ENCODE measurements around the gene GATM. TPM values are rescaled to one million over a fixed set of nuclear protein-coding genes. Genes with fewer than 3 reads are reported as not detected.
"Not testable (repeated sequence)": the region's sequence is repeated elsewhere in the genome, so short reads cannot be mapped to it uniquely, and the experiment has no call there.

GATM gene
- total and polyA plus RNA-seq, 2 donors, result 19.3 to 40.2 TPM

GRCh38 chr15:45331972-45332371, 46.4 kb downstream of the GATM start:
- H3K27ac ChIP-seq (ENCODE audit: low read depth in 1 of 2, low read length in 1 of 2), result no peak overlapping the region
- DNase-seq (ENCODE audit: low read depth in 6 of 9, low spot score in 9 of 9), result no peak
- H3K9me3 ChIP-seq (ENCODE audit: control insufficient read depth in 2 of 2, insufficient read depth in 1 of 2, low read length in 1 of 2), result no peaks in the 10 kb centered on the region

GRCh38 chr15:45328663-45329062, 49.7 kb downstream of the GATM start:
- DNase-seq (ENCODE audit: low read depth in 6 of 9, low spot score in 9 of 9), result no peak
- Histone ChIP-seq H3K4me1 (ENCODE audit: control insufficient read depth in 2 of 2, insufficient read depth in 2 of 2, low read length in 2 of 2) (no peaks in the 10 kb centered on the region), H3K9me3 (ENCODE audit: control insufficient read depth in 2 of 2, insufficient read depth in 1 of 2, low read length in 1 of 2) (no peaks in the 10 kb centered on the region), H3K36me3 (ENCODE audit: control insufficient read depth in 2 of 2, insufficient read depth in 2 of 2, low read length in 1 of 2) (no peaks in the 10 kb centered on the region), H3K27me3 (ENCODE audit: control insufficient read depth in 2 of 2, insufficient read depth in 1 of 2, low read length in 1 of 2) (no peaks in the 10 kb centered on the region), H3K27ac (ENCODE audit: low read depth in 1 of 2, low read length in 1 of 2) (no peak overlapping the region), H3K4me3 (ENCODE audit: low read length in 2 of 2) (no peak overlapping the region)
- WGBS, result 75% methylated on average over 2 of the region's 2 CpGs

More at GRCh38 chr15:45331972-45332371, 46.4 kb downstream of the GATM start:
- no peaks in the 10 kb centered on the region for H3K4me1 ChIP-seq (ENCODE audit: control insufficient read depth in 2 of 2, insufficient read depth in 2 of 2, low read length in 2 of 2)
- no peak overlapping the region for H3K4me3 ChIP-seq (ENCODE audit: low read length in 2 of 2)
- 94% methylated on average over 4 of the region's 4 CpGs for WGBS
- H3K27me3 ChIP-seq (ENCODE audit: control insufficient read depth in 2 of 2, insufficient read depth in 1 of 2, low read length in 1 of 2), result no peaks in the 10 kb centered on the region
- H3K36me3 ChIP-seq (ENCODE audit: control insufficient read depth in 2 of 2, insufficient read depth in 2 of 2, low read length in 1 of 2), result no peaks in the 10 kb centered on the region

GRCh38 chr15:45326741-45327140, 51.6 kb downstream of the GATM start:
- Histone ChIP-seq H3K4me3 (ENCODE audit: low read length in 2 of 2) (no peak overlapping the region), H3K27ac (ENCODE audit: low read depth in 1 of 2, low read length in 1 of 2) (no peak overlapping the region), H3K4me1 (ENCODE audit: control insufficient read depth in 2 of 2, insufficient read depth in 2 of 2, low read length in 2 of 2) (no peaks in the 10 kb centered on the region), H3K27me3 (ENCODE audit: control insufficient read depth in 2 of 2, insufficient read depth in 1 of 2, low read length in 1 of 2) (no peaks in the 10 kb centered on the region), H3K36me3 (ENCODE audit: control insufficient read depth in 2 of 2, insufficient read depth in 2 of 2, low read length in 1 of 2) (no peaks in the 10 kb centered on the region), H3K9me3 (ENCODE audit: control insufficient read depth in 2 of 2, insufficient read depth in 1 of 2, low read length in 1 of 2) (no peaks in the 10 kb centered on the region)
- DNase-seq (ENCODE audit: low read depth in 6 of 9, low spot score in 9 of 9), result no peak
- 88% methylated on average over 7 of the region's 7 CpGs for WGBS

- no peaks in the 10 kb centered on the region for H3K9me3 ChIP-seq (ENCODE audit: control insufficient read depth in 2 of 2, insufficient read depth in 1 of 2, low read length in 1 of 2)
- 88% methylated on average over 5 of the region's 5 CpGs for WGBS
Observed at GRCh38 chr15:45326280-45326679, 52.1 kb downstream of the GATM start.

GRCh38 chr15:45320581-45321205, 57.7 kb downstream of the GATM start:
- no peak overlapping the region for H3K4me3 ChIP-seq (ENCODE audit: low read length in 2 of 2)
- no peak overlapping the region for H3K27ac ChIP-seq (ENCODE audit: low read depth in 1 of 2, low read length in 1 of 2)
- no peaks in the 10 kb centered on the region for H3K4me1 ChIP-seq (ENCODE audit: control insufficient read depth in 2 of 2, insufficient read depth in 2 of 2, low read length in 2 of 2)
- no peaks in the 10 kb centered on the region for H3K27me3 ChIP-seq (ENCODE audit: control insufficient read depth in 2 of 2, insufficient read depth in 1 of 2, low read length in 1 of 2)
- WGBS, result 93% methylated on average over 3 of the region's 3 CpGs
- no peaks in the 10 kb centered on the region for H3K9me3 ChIP-seq (ENCODE audit: control insufficient read depth in 2 of 2, insufficient read depth in 1 of 2, low read length in 1 of 2)
- no peaks in the 10 kb centered on the region for H3K36me3 ChIP-seq (ENCODE audit: control insufficient read depth in 2 of 2, insufficient read depth in 2 of 2, low read length in 1 of 2)
- no peak for DNase-seq (ENCODE audit: low read depth in 6 of 9, low spot score in 9 of 9)

More at GRCh38 chr15:45326280-45326679, 52.1 kb downstream of the GATM start:
- Histone ChIP-seq H3K27ac (ENCODE audit: low read depth in 1 of 2, low read length in 1 of 2) (no peak overlapping the region), H3K27me3 (ENCODE audit: control insufficient read depth in 2 of 2, insufficient read depth in 1 of 2, low read length in 1 of 2) (no peaks in the 10 kb centered on the region), H3K4me1 (ENCODE audit: control insufficient read depth in 2 of 2, insufficient read depth in 2 of 2, low read length in 2 of 2) (no peaks in the 10 kb centered on the region), H3K4me3 (ENCODE audit: low read length in 2 of 2) (no peak overlapping the region), H3K36me3 (ENCODE audit: control insufficient read depth in 2 of 2, insufficient read depth in 2 of 2, low read length in 1 of 2) (no peaks in the 10 kb centered on the region)
- DNase-seq (ENCODE audit: low read depth in 6 of 9, low spot score in 9 of 9), result no peak

- Histone ChIP-seq H3K4me1 (ENCODE audit: control insufficient read depth in 2 of 2, insufficient read depth in 2 of 2, low read length in 2 of 2) (no peaks in the 10 kb centered on the region), H3K27me3 (ENCODE audit: control insufficient read depth in 2 of 2, insufficient read depth in 1 of 2, low read length in 1 of 2) (no peaks in the 10 kb centered on the region), H3K27ac (ENCODE audit: low read depth in 1 of 2, low read length in 1 of 2) (no peak overlapping the region), H3K36me3 (ENCODE audit: control insufficient read depth in 2 of 2, insufficient read depth in 2 of 2, low read length in 1 of 2) (no peaks in the 10 kb centered on the region), H3K4me3 (ENCODE audit: low read length in 2 of 2) (no peak overlapping the region), H3K9me3 (ENCODE audit: control insufficient read depth in 2 of 2, insufficient read depth in 1 of 2, low read length in 1 of 2) (no peaks in the 10 kb centered on the region)
- DNase-seq (ENCODE audit: low read depth in 6 of 9, low spot score in 9 of 9), result no peak
- WGBS, result 86% methylated on average over 7 of the region's 7 CpGs
Observed at GRCh38 chr15:45319472-45320214, 58.7 kb downstream of the GATM start.

- Histone ChIP-seq H3K9me3 (ENCODE audit: control insufficient read depth in 2 of 2, insufficient read depth in 1 of 2, low read length in 1 of 2) (no peaks in the 10 kb centered on the region), H3K36me3 (ENCODE audit: control insufficient read depth in 2 of 2, insufficient read depth in 2 of 2, low read length in 1 of 2) (no peaks in the 10 kb centered on the region), H3K27ac (ENCODE audit: low read depth in 1 of 2, low read length in 1 of 2) (no peak overlapping the region), H3K4me1 (ENCODE audit: control insufficient read depth in 2 of 2, insufficient read depth in 2 of 2, low read length in 2 of 2) (no peaks in the 10 kb centered on the region), H3K27me3 (ENCODE audit: control insufficient read depth in 2 of 2, insufficient read depth in 1 of 2, low read length in 1 of 2) (no peaks in the 10 kb centered on the region), H3K4me3 (ENCODE audit: low read length in 2 of 2) (no peak overlapping the region)
- DNase-seq (ENCODE audit: low read depth in 6 of 9, low spot score in 9 of 9), result no peak
- WGBS, result 84% methylated on average over 13 of the region's 13 CpGs
Observed at GRCh38 chr15:45314960-45315359, 63.4 kb downstream of the GATM start.

GRCh38 chr15:45314117-45314516, 64.2 kb downstream of the GATM start:
- not testable (repeated sequence) for H3K27me3 ChIP-seq (ENCODE audit: control insufficient read depth in 2 of 2, insufficient read depth in 1 of 2, low read length in 1 of 2); H3K4me3 ChIP-seq (ENCODE audit: low read length in 2 of 2); H3K27ac ChIP-seq (ENCODE audit: low read depth in 1 of 2, low read length in 1 of 2); H3K36me3 ChIP-seq (ENCODE audit: control insufficient read depth in 2 of 2, insufficient read depth in 2 of 2, low read length in 1 of 2); H3K9me3 ChIP-seq (ENCODE audit: control insufficient read depth in 2 of 2, insufficient read depth in 1 of 2, low read length in 1 of 2); DNase-seq (ENCODE audit: low read depth in 6 of 9, low spot score in 9 of 9); H3K4me1 ChIP-seq (ENCODE audit: control insufficient read depth in 2 of 2, insufficient read depth in 2 of 2, low read length in 2 of 2)
- WGBS, result 96% methylated on average over 31 of the region's 31 CpGs
